HG03135 (cell line): ENCODE measurements around the gene RFPL1.
"Not testable (repeated sequence)": the region's sequence is repeated elsewhere in the genome, so short reads cannot be mapped to it uniquely, and the experiment has no call there.

Experiments
- ATAC-seq: cut with Tn5 transposase; IDR thresholded peaks from one replicate; pipeline ENCODE4 v1.9.1; 2021; ENCODE audit warnings: mild to moderate bottlenecking, moderate library complexity; ENCODE audit not compliant: unreplicated experiment

The RFPL1 gene

GRCh38 chr22:29438283-29438682 lies at the start of gene RFPL1:
TSS of gene RFPL1 (plus strand) at chr22:29438583.
- ATAC-seq = not testable (repeated sequence)

DNA sequence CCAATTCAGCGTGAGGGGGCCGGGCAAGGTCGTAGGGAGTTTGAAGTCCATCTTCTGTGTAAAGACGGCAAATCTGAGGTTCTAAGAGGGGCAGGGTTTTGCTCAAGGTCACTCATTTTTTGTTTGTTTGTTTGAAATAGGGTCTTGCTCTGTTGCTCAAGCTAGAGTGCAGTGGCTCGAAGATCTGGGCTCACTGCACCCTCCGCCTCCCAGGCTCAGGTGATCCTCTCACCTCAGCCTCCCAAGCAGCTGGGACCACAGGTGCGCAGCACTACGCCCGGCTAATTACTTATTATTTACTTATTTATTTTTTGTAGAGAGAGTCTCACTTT lies 49.7 kb upstream of the RFPL1 start:
- ATAC-seq = no peak

GRCh38 chr22:29390270-29390669 lies 48.1 kb upstream of the RFPL1 start:
- no peak for ATAC-seq

- no peak for ATAC-seq
Observed at GRCh38 chr22:29391546-29391945, 46.8 kb upstream of the RFPL1 start.

DNA sequence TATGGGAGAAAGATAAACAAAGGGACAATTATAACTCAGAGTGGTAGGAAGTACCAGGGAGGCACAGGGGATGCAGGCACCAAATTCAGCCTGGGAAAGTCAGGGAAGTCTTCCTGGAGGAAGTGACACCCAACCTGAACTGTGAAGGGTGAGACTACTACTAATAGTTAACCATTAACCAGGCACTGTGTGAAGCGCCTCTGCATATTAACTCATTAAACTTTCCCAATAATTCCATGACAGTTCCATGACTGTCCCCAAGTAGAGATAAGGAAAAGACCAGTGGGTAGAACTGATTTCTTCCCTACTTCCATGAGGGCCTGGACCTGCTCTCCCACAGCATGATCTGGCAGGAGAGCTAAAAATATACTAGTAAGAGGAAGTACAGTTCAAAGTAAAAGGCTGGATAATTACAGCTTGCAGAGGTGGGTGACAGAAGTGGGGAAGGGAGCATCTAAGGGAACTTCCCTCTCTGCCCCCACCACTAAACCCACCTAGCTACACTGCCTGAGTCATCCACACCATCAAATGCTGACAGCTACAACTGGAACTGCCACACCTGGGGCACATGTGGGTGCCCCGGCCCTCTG lies 45.3 kb upstream of the RFPL1 start:
- no peak for ATAC-seq

DNA sequence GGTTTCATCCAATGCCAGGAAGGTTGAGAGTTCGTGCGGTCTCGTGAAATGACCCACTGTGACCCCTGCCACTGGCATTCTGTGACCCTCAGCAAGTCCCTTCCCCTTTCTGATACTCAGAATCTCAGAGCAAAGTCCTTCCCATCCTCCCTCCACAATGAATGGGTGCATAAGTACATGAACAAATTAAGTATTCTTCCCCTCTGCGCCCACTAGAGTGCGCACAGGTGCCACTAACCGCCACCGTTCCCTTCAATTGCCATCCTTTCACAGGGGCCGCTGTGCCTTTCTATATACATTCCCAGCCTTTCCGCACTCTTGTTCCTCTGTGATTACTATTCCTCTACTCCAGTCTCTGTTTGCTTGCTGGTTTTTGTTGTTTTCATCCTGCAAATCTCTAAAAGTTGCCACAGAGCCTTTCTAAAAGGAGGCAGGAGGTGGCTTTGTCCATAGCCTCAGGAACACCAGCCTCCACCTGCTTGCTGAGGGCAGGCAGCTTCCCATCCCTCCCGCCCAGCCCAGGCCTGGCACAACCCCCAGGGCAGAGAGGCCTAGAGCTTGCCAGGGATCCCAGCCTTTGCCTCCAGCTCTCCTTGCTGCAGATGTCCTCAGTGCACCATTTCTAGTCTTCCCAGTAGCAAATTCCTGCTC lies 43.3 kb upstream of the RFPL1 start:
- ATAC-seq = no peak

GRCh38 chr22:29396126-29396525 lies 42.3 kb upstream of the RFPL1 start:
- no peak for ATAC-seq

DNA sequence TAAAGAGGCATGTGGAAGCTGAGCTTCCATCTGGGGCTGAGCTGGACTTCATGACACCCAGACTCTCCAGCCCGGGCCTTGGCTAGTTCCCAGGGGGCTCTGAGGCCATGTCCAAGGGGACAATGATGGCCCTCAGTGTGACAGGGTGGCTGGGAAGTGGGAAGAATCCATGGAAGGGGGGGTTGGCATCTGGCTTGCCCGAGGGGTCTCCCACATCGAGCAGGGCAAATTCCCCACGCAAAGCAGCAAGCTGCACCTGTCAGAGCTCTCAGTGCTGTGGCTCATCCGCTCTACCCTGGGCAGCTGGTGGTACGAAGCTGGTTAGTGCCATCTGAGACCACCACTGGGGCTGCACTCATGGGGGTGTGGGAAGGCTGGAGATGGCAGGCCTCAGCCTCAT lies 40.6 kb upstream of the RFPL1 start:
- no peak for ATAC-seq

DNA sequence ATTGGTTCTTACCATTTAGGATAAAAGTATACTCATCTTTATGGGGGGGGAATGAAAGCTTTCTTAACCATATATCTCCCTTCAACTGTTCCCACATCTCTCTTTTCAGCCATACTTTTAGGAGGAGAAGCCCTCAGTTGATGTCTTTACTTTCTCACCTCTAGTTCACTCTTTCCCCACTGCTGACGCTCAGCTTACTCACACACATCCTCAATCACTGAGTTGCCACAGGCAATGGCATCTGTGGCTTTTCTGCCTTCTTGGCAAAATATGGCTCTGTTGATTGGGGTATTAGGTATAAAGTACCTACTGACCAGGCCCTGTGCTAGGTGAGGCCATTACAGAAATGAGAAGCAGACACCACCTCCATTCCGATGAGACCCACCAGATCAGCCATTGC lies 37.8 kb upstream of the RFPL1 start:
- ATAC-seq = no peak

- not testable (repeated sequence) for ATAC-seq
Observed at GRCh38 chr22:29401538-29401937, 36.8 kb upstream of the RFPL1 start.

GRCh38 chr22:29408940-29409339 lies 29.4 kb upstream of the RFPL1 start:
- ATAC-seq = no peak

- peak; percentile 58 for ATAC-seq
Observed at GRCh38 chr22:29411569-29412211, 26.7 kb upstream of the RFPL1 start.

GRCh38 chr22:29412772-29413171 lies 25.6 kb upstream of the RFPL1 start:
- ATAC-seq = not testable (repeated sequence)

DNA sequence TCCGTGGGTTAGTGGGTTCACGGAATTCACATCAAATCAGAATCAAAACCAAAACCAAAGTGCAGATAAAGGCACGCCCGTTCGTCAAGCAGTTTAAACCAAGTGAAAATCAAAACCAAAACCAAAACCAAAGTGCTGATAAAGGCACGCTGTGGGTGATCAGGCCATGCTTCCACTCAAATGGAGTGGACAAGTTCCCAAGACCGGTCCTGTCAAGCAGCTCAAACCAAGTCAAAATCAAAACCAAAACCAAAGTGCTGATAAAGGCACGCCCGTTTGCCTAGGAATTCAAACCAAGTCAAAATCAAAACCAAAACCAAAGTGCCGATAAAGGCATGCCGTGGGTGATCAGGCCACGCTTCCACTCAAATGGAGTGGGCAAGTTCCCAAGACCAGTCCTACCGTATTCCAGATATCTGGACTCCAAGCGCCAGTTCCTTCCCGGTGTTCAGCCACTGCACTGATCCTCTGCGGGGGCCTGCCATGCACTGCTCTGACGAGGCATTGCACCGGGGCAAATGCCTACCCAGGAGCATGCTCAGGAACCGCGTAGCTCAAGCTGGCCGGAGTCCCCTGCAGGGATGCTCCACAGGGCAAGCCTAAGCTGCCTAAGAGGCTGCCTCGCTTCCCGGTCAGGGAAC lies 23.3 kb upstream of the RFPL1 start:
- not testable (repeated sequence) for ATAC-seq

DNA sequence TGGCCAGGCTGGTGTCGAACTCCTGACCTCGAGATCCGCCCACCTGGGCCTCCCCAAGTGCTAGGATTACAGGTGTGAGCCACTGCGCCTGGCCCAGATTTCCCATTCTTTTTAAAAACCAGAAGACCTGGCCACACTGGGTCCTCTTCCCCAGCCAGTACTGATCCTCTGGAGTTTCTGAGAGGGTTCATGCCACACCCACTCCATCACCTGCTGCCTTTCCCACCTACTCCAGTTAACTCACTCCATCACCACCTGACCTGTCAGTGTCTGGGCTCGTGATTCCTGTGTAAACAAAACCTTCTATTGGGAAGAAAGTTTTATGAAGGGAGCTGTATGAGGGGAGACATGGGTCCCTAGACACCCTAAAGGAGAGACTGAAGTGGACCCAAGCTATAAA lies 19.7 kb upstream of the RFPL1 start:
- ATAC-seq = not testable (repeated sequence)

DNA sequence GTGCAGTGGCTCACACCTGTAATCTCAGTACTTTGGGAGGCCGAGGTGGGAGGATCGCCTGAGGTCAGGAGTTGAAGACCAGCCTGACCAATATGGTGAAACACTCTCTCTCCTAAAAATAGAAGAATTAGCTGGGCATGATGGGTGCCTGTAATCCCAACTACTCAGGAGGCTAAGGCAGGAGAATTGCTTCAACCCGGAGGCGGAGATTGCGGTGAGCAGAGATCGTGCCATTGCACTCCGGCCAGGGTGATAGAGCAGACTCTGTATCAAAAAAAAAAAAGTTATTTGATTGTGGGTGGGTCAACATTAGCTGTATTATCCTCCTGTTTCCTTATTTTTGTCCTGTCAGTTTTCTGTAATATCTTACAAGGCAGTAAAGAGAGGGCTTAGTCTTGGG lies 11.9 kb upstream of the RFPL1 start:
- ATAC-seq = no peak

- no peak for ATAC-seq
Observed at GRCh38 chr22:29427176-29427760, 11.1 kb upstream of the RFPL1 start.

DNA sequence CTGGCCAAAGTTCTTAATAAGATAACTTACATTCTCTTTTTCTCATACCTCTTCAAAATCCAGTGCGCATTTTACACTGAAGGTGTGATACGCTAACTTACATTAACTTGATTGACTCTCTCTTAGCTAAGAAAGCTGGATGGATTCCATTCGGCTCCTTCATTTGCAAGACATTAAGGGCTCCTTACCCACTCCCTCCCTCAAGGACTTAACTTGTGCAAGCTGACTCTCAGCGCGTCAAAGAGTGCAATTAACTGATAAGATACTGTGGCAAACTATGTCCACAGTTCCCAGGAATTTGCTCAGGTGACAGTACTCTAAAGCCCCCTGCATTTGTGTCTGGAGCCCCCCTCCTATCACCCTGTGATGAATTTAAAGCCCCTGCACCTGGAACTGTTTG lies 6.4 kb upstream of the RFPL1 start:
- no peak for ATAC-seq

- ATAC-seq = no peak
Observed at GRCh38 chr22:29433856-29434255, 4.5 kb upstream of the RFPL1 start.

DNA sequence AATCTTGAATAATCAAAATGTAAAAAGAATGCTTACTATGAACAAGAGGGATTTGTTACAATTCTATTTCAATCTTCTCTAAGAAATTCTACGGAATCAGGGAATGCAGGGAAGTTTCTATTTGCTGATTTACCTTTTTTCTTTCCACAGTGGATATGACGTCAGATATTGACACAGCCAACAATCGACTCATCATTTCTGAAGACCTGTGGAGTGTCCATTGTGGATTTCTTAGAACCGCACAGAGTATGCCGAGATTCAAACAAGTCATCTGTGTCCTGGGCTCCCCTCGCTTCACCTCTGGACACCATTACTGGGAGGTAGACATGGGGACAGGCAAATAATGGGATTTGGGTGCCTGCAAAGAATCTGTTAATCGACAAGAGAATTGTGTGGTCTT lies 4.1 kb upstream of the RFPL1 start:
- no peak for ATAC-seq

DNA sequence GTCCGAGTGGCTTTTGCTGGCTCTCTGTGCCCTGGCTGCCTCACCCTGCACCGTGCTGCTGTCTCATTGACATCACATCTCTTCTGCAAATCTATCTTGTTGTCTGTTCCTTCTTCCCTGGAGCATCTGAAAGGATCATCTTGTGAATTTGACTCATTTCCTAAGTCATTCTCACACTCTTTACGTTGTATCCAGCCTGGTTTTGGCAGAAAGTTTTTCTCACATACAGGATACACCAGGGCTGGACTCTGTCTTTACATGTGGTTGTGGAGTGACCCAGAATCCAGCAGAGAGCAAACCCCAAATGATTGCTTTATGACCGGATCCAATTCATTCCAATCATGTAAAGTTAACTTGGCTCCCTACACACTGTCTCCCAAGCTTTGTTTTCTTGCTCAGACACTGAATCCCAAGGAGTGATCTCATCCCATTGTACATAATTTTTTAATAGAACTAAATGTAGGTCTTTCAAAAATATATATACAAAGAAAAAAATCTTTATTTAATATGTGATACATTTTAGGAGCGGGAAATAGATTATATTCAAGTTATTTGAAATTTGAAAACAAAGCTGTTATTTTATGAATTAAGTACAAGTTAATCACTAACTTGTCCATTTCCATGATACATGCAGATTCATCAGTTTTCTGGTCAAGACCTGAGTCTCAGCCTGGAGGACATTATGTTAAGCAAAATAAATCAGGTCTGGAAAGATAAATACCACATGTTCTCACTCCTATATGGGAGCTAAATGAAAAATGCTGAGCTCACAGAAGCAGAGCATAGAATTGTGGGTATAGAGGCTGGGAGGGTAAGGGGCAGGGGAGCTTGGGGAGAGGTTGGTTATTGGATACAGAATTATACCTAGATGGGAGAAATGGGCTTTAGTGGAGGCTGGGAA lies 2.9 kb upstream of the RFPL1 start:
- no peak for ATAC-seq
